PC-3 (cell line): ENCODE measurements around the gene CIB4. TPM values are rescaled to one million over a fixed set of nuclear protein-coding genes. Genes with fewer than 3 reads are reported as not detected.

Source experiments
- ATAC-seq: fragments of 200-7000 bp; cut with Tn5 transposase; 2 replicates; pipeline ENCODE4 v1.9.1; 2020; ENCODE audit warnings: mild to moderate bottlenecking, moderate library complexity
- BruUV-seq: library from RNA; stranded (reverse); fragments of 400-500 nt; replicated peaks from 2 replicates; lab custom pipeline; 2021; lab: Mats Ljungman, UMichigan
- CTCF ChIA-PET: fragments of 300-600 bp; sonication (Branson Sonifier 250); formaldehyde crosslinking; loops from one replicate; lab custom pipeline; 2022; ENCODE audit warnings: antibody characterized with exemption; lab: Charles Lee
- POLR2A ChIA-PET: fragments of 300-600 bp; sonication (Branson Sonifier 250); formaldehyde crosslinking; loops from one replicate; lab custom pipeline; 2022; ENCODE audit warnings: antibody characterized with exemption; ENCODE audit not compliant: unreplicated experiment; lab: Charles Lee
- DNase-seq: peaks from one replicate; pipeline ENCODE4 v3.0.0-alpha.2; 2015
- H2AFZ ChIP-seq: fragments of 300-600 bp; sonication (generic); 2 replicates; pipeline ENCODE4 v1.6.0; 2016; ENCODE audit warnings: antibody characterized with exemption, low read length
- H3F3A ChIP-seq: fragments of 300-600 bp; sonication (generic); one replicate; pipeline ENCODE4 v1.6.0; 2017; ENCODE audit warnings: antibody characterized with exemption, low read length, control low read depth, mild to moderate bottlenecking; ENCODE audit not compliant: unreplicated experiment
- H3K27ac ChIP-seq: fragments of 300-600 bp; sonication (generic); 2 replicates; pipeline ENCODE4 v1.5.1; 2016; ENCODE audit warnings: mild to moderate bottlenecking, low read length
- H3K27me3 ChIP-seq: fragments of 300-600 bp; sonication (generic); 2 replicates; pipeline ENCODE4 v1.6.1; 2016; ENCODE audit warnings: low read length, mixed read lengths
- H3K36me3 ChIP-seq: fragments of 300-600 bp; sonication (generic); 2 replicates; pipeline ENCODE4 v1.6.1; 2016; ENCODE audit warnings: low read depth, mixed run types, low read length, mixed read lengths
- H3K4me1 ChIP-seq: fragments of 300-600 bp; sonication (generic); 2 replicates; pipeline ENCODE4 v1.5.1; 2016; ENCODE audit warnings: low read length; ENCODE audit not compliant: insufficient read depth
- H3K4me2 ChIP-seq: fragments of 300-600 bp; sonication (generic); 2 replicates; pipeline ENCODE4 v1.6.0; 2016; ENCODE audit warnings: low read length
- H3K4me3 ChIP-seq: fragments of 300-600 bp; sonication (generic); 2 replicates; pipeline ENCODE4 v1.5.1; 2016; ENCODE audit warnings: mild to moderate bottlenecking, low read length, mixed read lengths
- H3K79me2 ChIP-seq: fragments of 300-600 bp; sonication (generic); 2 replicates; pipeline ENCODE4 v1.6.1; 2017; ENCODE audit warnings: low read length, mixed read lengths
- H3K9ac ChIP-seq: fragments of 300-600 bp; sonication (generic); 2 replicates; pipeline ENCODE4 v1.6.0; 2016; ENCODE audit warnings: mild to moderate bottlenecking, low read length
- H3K9me2 ChIP-seq: fragments of 300-600 bp; sonication (generic); replicated peaks from 2 replicates; pipeline ENCODE4 v1.6.1; 2016; ENCODE audit warnings: mixed run types, low read length, mixed read lengths
- H3K9me3 ChIP-seq: fragments of 300-600 bp; sonication (generic); 2 replicates; pipeline ENCODE4 v1.6.1; 2016; ENCODE audit warnings: low read length, mixed read lengths
- H4K20me1 ChIP-seq: fragments of 300-600 bp; sonication (generic); 2 replicates; pipeline ENCODE4 v1.6.1; 2016; ENCODE audit warnings: low read length, mixed read lengths
- EZH2 ChIP-seq: fragments of 300-600 bp; sonication (generic); IDR thresholded peaks from one replicate; pipeline ENCODE4 v1.6.1; 2017; ENCODE audit warnings: antibody characterized with exemption, mild to moderate bottlenecking, low read length; ENCODE audit not compliant: unreplicated experiment
- EZH2phosphoT487 ChIP-seq: fragments of 300-600 bp; sonication (generic); IDR thresholded peaks from 2 replicates; pipeline ENCODE4 v1.6.1; 2018; ENCODE audit warnings: mild to moderate bottlenecking, antibody characterized with exemption, low read length, borderline replicate concordance
- intact Hi-C: fragments of 100-400 bp; cut with micrococcal nuclease; formaldehyde crosslinking; loops from 2 replicates; pipeline ENCODE4 v1.9.0; 2023
- total RNA-seq: library from RNA; depleted of rRNA; stranded (reverse); fragments of >200 nt; gene quantifications from 2 replicates; pipeline ENCODE4 v1.2.3, GENCODE V29; 2014
- TF ChIP-seq, protein P1 (sequence below): fragments of 300-600 bp; sonication (generic); conservative IDR thresholded peaks from 2 replicates; pipeline ENCODE4 v1.5.1; 2017; ENCODE audit warnings: antibody characterized with exemption, low read depth, mild to moderate bottlenecking, low read length

Gene CIB4
- total RNA-seq, 1 experiment from 2014 or later = not detected

- peaks cover 25% of the 10 kb centered on the region for H3K27me3 ChIP-seq
- no peak overlapping the region for H3K4me3 ChIP-seq
- H4K20me1 ChIP-seq = no peaks in the 10 kb centered on the region
- no peaks in the 10 kb centered on the region for H3K9me3 ChIP-seq
- no peak overlapping the region for H3K4me2 ChIP-seq
- no peaks in the 10 kb centered on the region for H3K9me2 ChIP-seq
- H3K9ac ChIP-seq = no peak overlapping the region
- no peaks in the 10 kb centered on the region for H3K4me1 ChIP-seq
- ChIA-PET CTCF (no interaction called here), POLR2A (no interaction called here)
- H3K79me2 ChIP-seq = no peaks in the 10 kb centered on the region
- DNase-seq (peak; percentile 9), ATAC-seq (peak; percentile 29)
- no peak overlapping the region for H3K27ac ChIP-seq
- TF ChIP-seq EZH2phosphoT487 (no peak), EZH2 (no peak)
- TF ChIP-seq, protein P1, sequence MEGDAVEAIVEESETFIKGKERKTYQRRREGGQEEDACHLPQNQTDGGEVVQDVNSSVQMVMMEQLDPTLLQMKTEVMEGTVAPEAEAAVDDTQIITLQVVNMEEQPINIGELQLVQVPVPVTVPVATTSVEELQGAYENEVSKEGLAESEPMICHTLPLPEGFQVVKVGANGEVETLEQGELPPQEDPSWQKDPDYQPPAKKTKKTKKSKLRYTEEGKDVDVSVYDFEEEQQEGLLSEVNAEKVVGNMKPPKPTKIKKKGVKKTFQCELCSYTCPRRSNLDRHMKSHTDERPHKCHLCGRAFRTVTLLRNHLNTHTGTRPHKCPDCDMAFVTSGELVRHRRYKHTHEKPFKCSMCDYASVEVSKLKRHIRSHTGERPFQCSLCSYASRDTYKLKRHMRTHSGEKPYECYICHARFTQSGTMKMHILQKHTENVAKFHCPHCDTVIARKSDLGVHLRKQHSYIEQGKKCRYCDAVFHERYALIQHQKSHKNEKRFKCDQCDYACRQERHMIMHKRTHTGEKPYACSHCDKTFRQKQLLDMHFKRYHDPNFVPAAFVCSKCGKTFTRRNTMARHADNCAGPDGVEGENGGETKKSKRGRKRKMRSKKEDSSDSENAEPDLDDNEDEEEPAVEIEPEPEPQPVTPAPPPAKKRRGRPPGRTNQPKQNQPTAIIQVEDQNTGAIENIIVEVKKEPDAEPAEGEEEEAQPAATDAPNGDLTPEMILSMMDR = no peak
- BruUV-seq = no TSS peak
- no peak overlapping the region for H2AFZ ChIP-seq
- no peaks in the 10 kb centered on the region for H3K36me3 ChIP-seq
- intact Hi-C loops = no loop called here
- H3F3A ChIP-seq = no peaks in the 10 kb centered on the region
Observed at GRCh38 chr2:26685989-26686839, 45.0 kb upstream of the CIB4 start.

- CTCF ChIA-PET = no interaction called here
- TF ChIP-seq EZH2phosphoT487 (no peak), EZH2 (no peak)
- TF ChIP-seq, protein P1 = no peak
- H2AFZ ChIP-seq = no peak overlapping the region
- no peaks in the 10 kb centered on the region for H3K79me2 ChIP-seq
- no peak overlapping the region for H3K27ac ChIP-seq
- no peak overlapping the region for H3K4me3 ChIP-seq
- POLR2A ChIA-PET = no interaction called here
- intact Hi-C loops = no loop called here
- H3K4me1 ChIP-seq = no peaks in the 10 kb centered on the region
- H3K9ac ChIP-seq = no peak overlapping the region
- H3K27me3 ChIP-seq = peaks cover 19% of the 10 kb centered on the region; the same call in 1 of the 2 replicates
- no TSS peak for BruUV-seq
- H3K9me3 ChIP-seq = no peaks in the 10 kb centered on the region
- H4K20me1 ChIP-seq = no peaks in the 10 kb centered on the region
- no peaks in the 10 kb centered on the region for H3K36me3 ChIP-seq
- H3F3A ChIP-seq = no peaks in the 10 kb centered on the region
- no peak overlapping the region for H3K4me2 ChIP-seq
- no peaks in the 10 kb centered on the region for H3K9me2 ChIP-seq
- ATAC-seq (no peak), DNase-seq (no peak)
Observed at GRCh38 chr2:26685341-26685740, 44.2 kb upstream of the CIB4 start.

DNA sequence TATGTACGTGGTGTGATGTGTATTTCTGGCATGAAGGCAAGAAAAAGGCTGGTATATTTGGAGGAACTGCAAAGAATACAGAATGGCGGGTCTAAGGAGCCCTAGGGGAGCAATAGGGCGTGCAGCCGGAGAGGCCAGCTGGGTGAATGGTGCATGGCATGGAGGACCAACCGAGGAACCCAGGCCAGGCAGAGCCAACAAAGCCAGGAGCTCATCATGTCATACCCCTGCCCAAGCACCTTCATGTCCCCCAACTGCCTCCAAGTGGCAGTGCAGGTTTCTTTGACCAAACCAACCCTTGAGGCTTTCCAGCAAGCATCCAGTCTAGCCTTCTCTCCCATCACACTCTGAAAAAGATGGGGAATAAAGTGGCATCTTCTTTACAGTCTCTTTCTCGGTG is 42.4 kb upstream of the CIB4 start:
- Histone ChIP-seq H3K4me2 (no peak overlapping the region), H3K36me3 (no peaks in the 10 kb centered on the region), H2AFZ (no peak overlapping the region), H3K4me3 (no peak overlapping the region), H3K9me3 (no peaks in the 10 kb centered on the region), H3K27ac (no peak overlapping the region), H3K4me1 (no peaks in the 10 kb centered on the region), H3K9me2 (no peaks in the 10 kb centered on the region), H3F3A (no peaks in the 10 kb centered on the region), H3K27me3 (peaks cover 22% of the 10 kb centered on the region; the same call in 1 of the 2 replicates), H4K20me1 (no peaks in the 10 kb centered on the region), H3K79me2 (no peaks in the 10 kb centered on the region), H3K9ac (no peak overlapping the region)
- no peak for DNase-seq
- POLR2A ChIA-PET = no interaction called here
- no TSS peak for BruUV-seq
- intact Hi-C loops = no loop called here
- TF ChIP-seq, protein P1 = no peak
- CTCF ChIA-PET = no interaction called here
- ATAC-seq = no peak
